HG03139 (cell line): ENCODE results near the gene TBXAS1.

Experiments
- ATAC-seq: cut with Tn5 transposase; IDR thresholded peaks from one replicate; pipeline ENCODE4 v1.9.1; 2021; ENCODE audit not compliant: unreplicated experiment

TBXAS1 gene

GRCh38 chr7:139974179-139974811, 145.2 kb downstream of the TBXAS1 start:
- ATAC-seq = no peak

- ATAC-seq = no peak
These were observed 147.2 kb downstream of the TBXAS1 start for GRCh38 chr7:139976055-139976837.

GRCh38 chr7:139976838-139977656, 148.0 kb downstream of the TBXAS1 start:
- ATAC-seq = no peak

DNA sequence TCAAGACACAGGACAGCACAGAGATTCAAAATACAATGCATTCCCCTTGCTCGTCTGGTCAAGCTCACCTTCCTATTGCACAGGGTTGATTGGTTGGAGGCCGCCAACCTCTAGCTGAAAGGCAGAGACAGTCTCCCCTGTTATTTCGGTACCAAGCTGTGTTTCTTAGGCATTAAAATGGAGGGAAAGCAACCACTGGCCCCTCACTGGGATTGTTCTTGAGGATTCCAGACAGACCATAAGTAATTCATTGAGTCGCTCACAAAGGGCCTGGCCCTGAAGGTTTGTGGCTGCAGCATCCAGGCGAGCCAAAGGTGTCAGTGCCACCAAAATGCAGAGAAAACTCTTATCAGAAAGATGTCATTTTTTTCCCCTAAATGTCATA, 152.4 kb downstream of the TBXAS1 start:
- no peak for ATAC-seq

DNA sequence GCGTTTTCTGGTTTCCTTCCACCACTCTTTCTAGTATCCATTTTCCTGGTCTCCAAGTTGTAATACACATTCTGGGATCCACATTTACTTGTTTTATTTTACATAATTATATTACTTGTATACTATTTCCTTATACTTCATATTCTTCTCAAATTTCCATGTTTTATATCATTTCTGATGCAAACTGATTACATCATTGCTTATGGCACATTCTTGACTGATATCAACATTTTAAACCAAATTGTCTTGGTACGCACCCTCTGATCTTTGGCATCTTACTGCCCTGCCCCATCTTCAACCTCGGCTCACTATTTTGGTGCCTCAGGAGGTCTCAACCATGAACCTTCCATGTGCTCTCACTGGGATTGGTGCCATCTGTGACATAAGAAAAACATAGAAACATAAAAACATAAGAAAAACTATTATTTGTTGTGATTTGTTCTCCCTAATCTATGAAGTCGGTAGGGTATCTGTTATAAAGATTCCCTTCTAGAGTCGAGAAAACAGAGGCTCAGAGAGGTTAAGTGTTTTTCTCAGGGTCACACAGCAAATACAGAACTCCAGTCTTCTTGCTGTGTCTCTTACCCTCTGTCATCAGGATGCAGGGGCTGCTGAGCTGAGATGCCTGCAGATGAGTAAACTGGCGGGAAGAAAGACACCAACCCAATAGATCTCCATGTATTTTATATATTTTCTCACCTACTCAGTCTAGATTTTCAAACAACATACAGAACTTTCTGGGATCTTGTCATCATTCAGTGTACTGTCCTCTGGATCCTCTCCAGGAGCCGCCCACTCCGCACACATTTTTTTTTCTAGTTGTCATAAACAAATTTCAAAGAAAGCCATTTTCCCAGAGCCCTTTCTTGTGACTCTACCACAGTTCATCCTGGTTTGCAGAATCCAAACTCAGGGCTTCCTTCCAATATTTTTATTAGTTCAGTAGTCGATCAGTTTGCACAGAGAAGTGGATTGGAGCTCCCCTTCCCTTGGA, 154.2 kb downstream of the TBXAS1 start:
- no peak for ATAC-seq

GRCh38 chr7:139984642-139985539, 155.8 kb downstream of the TBXAS1 start:
- no peak for ATAC-seq

GRCh38 chr7:139985811-139986210, 156.7 kb downstream of the TBXAS1 start:
- ATAC-seq = no peak

GRCh38 chr7:139987691-139988516, 158.8 kb downstream of the TBXAS1 start:
- no peak for ATAC-seq

DNA sequence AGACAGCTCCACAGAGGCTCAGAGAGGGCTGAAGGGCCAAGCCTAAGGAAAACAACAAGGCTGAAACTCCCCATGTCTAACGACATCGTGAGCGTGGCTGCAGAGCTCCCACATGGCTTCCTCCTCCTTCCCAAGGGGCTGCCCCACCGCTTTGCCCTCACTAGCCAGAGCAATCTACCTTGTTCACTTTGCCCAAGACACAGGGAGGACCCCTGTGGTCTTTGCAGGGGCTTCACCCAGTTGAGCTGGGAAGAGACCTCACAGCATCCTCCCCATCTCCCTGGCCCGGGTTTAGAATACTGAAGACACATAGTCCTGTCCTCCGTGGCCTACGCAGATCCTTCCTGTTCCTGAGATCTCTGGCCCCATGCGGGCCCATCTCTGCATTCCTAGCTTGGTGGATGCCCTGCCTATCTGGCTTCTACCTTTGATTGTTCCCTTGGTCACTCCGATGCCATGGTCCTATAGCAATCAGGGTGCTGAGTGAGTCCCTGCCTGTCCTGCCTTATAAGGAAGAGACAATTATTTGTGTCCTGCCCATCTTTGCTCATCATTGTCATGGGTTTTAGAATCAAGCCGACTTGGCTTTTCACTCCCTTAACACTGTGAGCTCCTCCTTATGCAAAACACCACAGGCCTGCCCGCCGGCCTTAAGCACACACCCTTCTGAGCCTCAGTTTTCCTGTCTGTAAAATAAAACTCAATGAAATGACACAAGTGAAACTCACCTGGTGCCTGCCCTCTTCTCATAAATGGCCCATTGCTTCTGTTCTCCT, 160.5 kb downstream of the TBXAS1 start:
- ATAC-seq = no peak

- ATAC-seq = no peak
These were observed 161.1 kb downstream of the TBXAS1 start for GRCh38 chr7:139990142-139990535.

- no peak for ATAC-seq
These were observed 161.7 kb downstream of the TBXAS1 start for GRCh38 chr7:139990571-139991268.

DNA sequence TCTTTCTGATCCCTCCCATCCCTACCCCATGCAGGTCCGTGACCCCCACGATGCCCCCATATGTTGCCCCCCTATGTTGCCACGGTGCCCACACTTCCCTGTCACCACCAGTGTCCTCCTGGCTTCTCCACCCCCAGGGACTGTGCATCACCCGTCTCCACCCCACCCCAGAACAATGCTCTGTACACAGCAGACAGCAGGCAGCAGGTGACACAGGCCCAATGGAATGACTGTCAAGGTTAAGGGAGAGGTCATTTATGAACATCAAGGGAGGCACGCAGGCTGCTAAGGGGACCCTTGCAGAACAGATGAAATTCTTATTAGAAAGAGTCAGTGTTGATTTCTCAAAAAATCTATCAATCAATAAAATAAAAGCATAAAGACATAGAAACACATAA, 162.2 kb downstream of the TBXAS1 start:
- no peak for ATAC-seq

GRCh38 chr7:139991911-139992310, 162.8 kb downstream of the TBXAS1 start:
- ATAC-seq = no peak

DNA sequence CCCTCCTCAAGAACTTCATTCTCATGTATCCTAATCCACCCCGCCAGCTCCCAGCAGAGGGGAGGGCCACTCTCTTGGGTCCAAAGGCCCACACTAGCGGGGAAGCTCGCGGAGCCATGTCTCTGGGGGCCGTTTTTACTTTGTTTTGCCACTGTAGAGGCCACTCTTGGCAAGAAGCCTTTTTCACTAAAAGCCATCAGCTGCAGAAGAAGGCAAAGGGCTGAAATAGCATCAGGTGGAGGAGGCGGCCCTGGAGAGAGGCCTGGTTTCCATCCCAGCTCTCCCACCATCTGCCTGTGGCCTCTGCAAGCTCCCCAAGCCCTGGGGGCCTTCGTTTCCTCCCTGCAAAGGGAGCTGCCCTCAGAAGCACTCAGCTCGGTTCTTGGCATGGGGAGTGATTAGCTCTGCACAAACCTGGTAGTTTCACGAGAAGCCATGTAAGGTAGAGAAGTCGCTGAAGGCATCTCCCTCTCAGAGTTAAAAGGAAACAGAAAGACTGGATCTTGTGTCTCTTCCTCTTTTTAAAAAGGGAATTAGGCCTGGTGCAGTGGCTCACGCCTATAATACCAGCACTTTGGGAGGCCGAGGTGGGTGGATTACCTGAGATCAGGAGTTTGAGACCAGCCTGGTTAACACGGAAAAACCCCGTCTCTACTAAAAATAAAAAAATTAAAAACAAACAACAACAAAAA, 163.4 kb downstream of the TBXAS1 start:
- no peak for ATAC-seq

GRCh38 chr7:139993169-139993568, 164.1 kb downstream of the TBXAS1 start:
- no peak for ATAC-seq

DNA sequence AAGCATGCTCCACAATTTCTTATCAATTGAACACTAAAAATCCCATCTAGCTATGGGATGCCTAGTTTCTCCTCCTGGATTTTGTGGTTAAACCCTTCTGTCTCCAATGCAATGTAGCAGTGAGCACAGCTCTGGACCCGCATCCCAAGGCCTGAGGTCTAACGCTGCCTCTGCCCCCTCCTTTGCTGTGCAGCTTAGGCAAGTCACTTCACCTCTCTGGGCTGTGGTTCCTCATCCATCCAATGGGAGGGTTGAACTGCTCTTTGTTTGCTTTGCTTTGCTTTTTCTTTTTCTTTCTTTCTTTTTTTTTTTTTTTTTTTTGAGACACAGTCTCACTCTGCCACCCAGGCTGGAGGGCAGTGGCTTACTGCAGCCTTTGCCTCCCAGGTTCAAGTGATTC, 164.5 kb downstream of the TBXAS1 start:
- no peak for ATAC-seq

DNA sequence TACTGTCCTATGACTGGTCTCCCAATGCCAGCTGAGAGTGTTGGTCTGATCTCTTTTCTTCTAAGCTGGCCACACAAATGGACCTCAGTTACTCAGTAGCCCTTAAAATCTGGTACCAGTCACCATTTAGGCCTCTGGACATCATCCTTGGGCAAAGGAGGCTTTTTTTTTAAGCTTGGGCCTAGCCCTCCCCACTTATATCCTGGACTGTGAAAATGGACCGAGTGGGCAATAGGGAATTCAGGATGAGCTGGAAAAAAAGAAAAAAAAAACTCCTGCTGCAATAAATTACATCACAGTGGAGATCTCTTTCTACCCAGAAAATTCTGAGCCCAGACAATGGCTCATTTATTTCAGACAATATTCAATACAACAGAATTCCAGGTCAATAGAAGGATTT, 165.3 kb downstream of the TBXAS1 start:
- ATAC-seq = no peak
